H1 (cell line): Measurements from ENCODE around the gene CDH16.

Experiments used
- EP300 ChIP-seq, 2 experiments: IDR thresholded peaks; 1 replicate in 1 of 2; 2 replicates in 1 of 2; pipeline ENCODE4 v1.6.1; 2011 to 2012; ENCODE audit warnings: low read depth in 2 of 2, low read length in 2 of 2, mild to moderate bottlenecking in 2 of 2, borderline replicate concordance in 1 of 2, inconsistent platforms in 1 of 2, moderate library complexity in 1 of 2
- MAFK ChIP-seq: IDR thresholded peaks from 2 replicates; pipeline ENCODE4 v1.6.1; 2012; ENCODE audit warnings: low read depth, mild to moderate bottlenecking, improper control_type of control experiment, low read length
- MAX ChIP-seq: IDR thresholded peaks from 2 replicates; pipeline ENCODE4 v1.6.1; 2012; ENCODE audit warnings: inconsistent platforms
- NRF1 ChIP-seq: IDR thresholded peaks from 2 replicates; pipeline ENCODE4 v1.6.1; 2011; ENCODE audit warnings: mild to moderate bottlenecking, low read depth, low read length, improper control_type of control experiment
- POLR2A ChIP-seq, 2 experiments: IDR thresholded peaks; 1 replicate in 1 of 2; 2 replicates in 1 of 2; pipeline ENCODE4 v1.6.1; 2011; ENCODE audit warnings: low read depth in 2 of 2, low read length in 2 of 2, mild to moderate bottlenecking in 2 of 2; ENCODE audit errors: control extremely low read depth in 1 of 2
- RNF2 ChIP-seq: fragments of 200-900, 300-1000 bp; sonication (generic); IDR thresholded peaks from 2 replicates; pipeline ENCODE4 v1.7.1; 2016; ENCODE audit warnings: borderline replicate concordance, low read depth, mild to moderate bottlenecking, antibody characterized with exemption, low read length; ENCODE audit not compliant: poor library complexity, severe bottlenecking; ENCODE audit errors: missing control alignments
- SP1 ChIP-seq: IDR thresholded peaks from 2 replicates; pipeline ENCODE4 v1.6.1; 2011; ENCODE audit warnings: low read depth, low read length
- SRF ChIP-seq: IDR thresholded peaks from 2 replicates; pipeline ENCODE4 v1.6.1; 2011; ENCODE audit warnings: mild to moderate bottlenecking, low read depth, low read length, moderate library complexity
- TF ChIP-seq, protein P1 (sequence below): IDR thresholded peaks from 2 replicates; pipeline ENCODE4 v1.6.1; 2011; ENCODE audit warnings: low read length, improper control_type of control experiment
- TF ChIP-seq, protein P2 (sequence below), 3 experiments: IDR thresholded peaks; 1 replicate in 2 of 3; 2 replicates in 1 of 3; pipeline versions ENCODE4 v1.5.1 to v1.6.1; 2011; ENCODE audit warnings: low read length in 3 of 3, mild to moderate bottlenecking in 3 of 3, inconsistent platforms in 2 of 3, low read depth in 1 of 3, moderate library complexity in 1 of 3; ENCODE audit not compliant: insufficient read depth in 1 of 3; ENCODE audit errors: control extremely low read depth in 1 of 3

GRCh38 chr16:66917741-66918140 lies 944 bp downstream of the CDH16 start:
- TF ChIP-seq, protein P1, sequence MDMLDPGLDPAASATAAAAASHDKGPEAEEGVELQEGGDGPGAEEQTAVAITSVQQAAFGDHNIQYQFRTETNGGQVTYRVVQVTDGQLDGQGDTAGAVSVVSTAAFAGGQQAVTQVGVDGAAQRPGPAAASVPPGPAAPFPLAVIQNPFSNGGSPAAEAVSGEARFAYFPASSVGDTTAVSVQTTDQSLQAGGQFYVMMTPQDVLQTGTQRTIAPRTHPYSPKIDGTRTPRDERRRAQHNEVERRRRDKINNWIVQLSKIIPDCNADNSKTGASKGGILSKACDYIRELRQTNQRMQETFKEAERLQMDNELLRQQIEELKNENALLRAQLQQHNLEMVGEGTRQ = no peak
- TF ChIP-seq, protein P2, sequence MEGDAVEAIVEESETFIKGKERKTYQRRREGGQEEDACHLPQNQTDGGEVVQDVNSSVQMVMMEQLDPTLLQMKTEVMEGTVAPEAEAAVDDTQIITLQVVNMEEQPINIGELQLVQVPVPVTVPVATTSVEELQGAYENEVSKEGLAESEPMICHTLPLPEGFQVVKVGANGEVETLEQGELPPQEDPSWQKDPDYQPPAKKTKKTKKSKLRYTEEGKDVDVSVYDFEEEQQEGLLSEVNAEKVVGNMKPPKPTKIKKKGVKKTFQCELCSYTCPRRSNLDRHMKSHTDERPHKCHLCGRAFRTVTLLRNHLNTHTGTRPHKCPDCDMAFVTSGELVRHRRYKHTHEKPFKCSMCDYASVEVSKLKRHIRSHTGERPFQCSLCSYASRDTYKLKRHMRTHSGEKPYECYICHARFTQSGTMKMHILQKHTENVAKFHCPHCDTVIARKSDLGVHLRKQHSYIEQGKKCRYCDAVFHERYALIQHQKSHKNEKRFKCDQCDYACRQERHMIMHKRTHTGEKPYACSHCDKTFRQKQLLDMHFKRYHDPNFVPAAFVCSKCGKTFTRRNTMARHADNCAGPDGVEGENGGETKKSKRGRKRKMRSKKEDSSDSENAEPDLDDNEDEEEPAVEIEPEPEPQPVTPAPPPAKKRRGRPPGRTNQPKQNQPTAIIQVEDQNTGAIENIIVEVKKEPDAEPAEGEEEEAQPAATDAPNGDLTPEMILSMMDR (IDR thresholded peaks at IDR 0.05; ENCODE audit: control extremely low read depth in 1 of 3, insufficient read depth in 1 of 3, low read depth in 1 of 3, low read length in 3 of 3) = no peak
- TF ChIP-seq SRF (no peak), RNF2 (no peak), NRF1 (no peak), EP300 (IDR thresholded peaks at IDR 0.05; ENCODE audit: borderline replicate concordance in 1 of 2, low read depth in 2 of 2, low read length in 2 of 2) (no peak), SP1 (no peak), MAX (no peak), POLR2A (IDR thresholded peaks at IDR 0.05; ENCODE audit: control extremely low read depth in 1 of 2, low read depth in 2 of 2, low read length in 2 of 2) (no peak), MAFK (no peak)
